H9 (cell line): ENCODE measurements around the gene TP53. TPM values are rescaled to one million over a fixed set of nuclear protein-coding genes. Genes with fewer than 3 reads are reported as not detected.

Source experiments
- DNase-seq: peaks from one replicate; pipeline ENCODE4 v3.0.0-alpha.2; 2017
- H2AFZ ChIP-seq: one replicate; pipeline ENCODE4 v1.6.1; 2013; ENCODE audit warnings: mild to moderate bottlenecking, low read length, control low read depth, moderate library complexity
- H2AK5ac ChIP-seq: 2 replicates; pipeline ENCODE4 v1.6.1; 2013; ENCODE audit warnings: low read length, control low read depth, mixed read lengths; ENCODE audit not compliant: insufficient read length
- H2BK120ac ChIP-seq: one replicate; pipeline ENCODE4 v1.6.1; 2013; ENCODE audit warnings: low read depth, mild to moderate bottlenecking, low read length, control low read depth, inconsistent platforms; ENCODE audit not compliant: poor library complexity, severe bottlenecking
- H2BK12ac ChIP-seq: 2 replicates; pipeline ENCODE4 v1.6.1; 2013; ENCODE audit warnings: low read length, control low read depth, mixed read lengths, low read depth; ENCODE audit not compliant: insufficient read length
- H2BK15ac ChIP-seq: 2 replicates; pipeline ENCODE4 v1.6.1; 2013; ENCODE audit warnings: low read depth, low read length, control low read depth
- H2BK20ac ChIP-seq: one replicate; pipeline ENCODE4 v1.6.1; 2013; ENCODE audit warnings: low read depth, mild to moderate bottlenecking, low read length, control low read depth, inconsistent platforms; ENCODE audit not compliant: poor library complexity, severe bottlenecking
- H2BK5ac ChIP-seq: 2 replicates; pipeline ENCODE4 v1.6.1; 2013; ENCODE audit warnings: low read length, control low read depth, mixed read lengths; ENCODE audit not compliant: insufficient read length
- H3K14ac ChIP-seq: 2 replicates; pipeline ENCODE4 v1.6.1; 2013; ENCODE audit warnings: low read length, control low read depth; ENCODE audit not compliant: insufficient read depth
- H3K18ac ChIP-seq: 2 replicates; pipeline ENCODE4 v1.6.1; 2013; ENCODE audit warnings: low read depth, mild to moderate bottlenecking, mixed read lengths, low read length, control low read depth; ENCODE audit not compliant: insufficient read length
- H3K23ac ChIP-seq: 2 replicates; pipeline ENCODE4 v1.6.1; 2013; ENCODE audit warnings: low read length, control low read depth, mixed read lengths, low read depth; ENCODE audit not compliant: insufficient read length
- H3K23me2 ChIP-seq: 2 replicates; pipeline ENCODE4 v1.6.1; 2013; ENCODE audit warnings: low read depth, mild to moderate bottlenecking, mixed read lengths, low read length, control low read depth; ENCODE audit not compliant: insufficient read length, poor library complexity, severe bottlenecking
- H3K27ac ChIP-seq: 2 replicates; pipeline ENCODE4 v1.5.1; 2013; ENCODE audit warnings: low read length, control low read depth, mixed read lengths, low read depth; ENCODE audit not compliant: insufficient read length
- H3K27me3 ChIP-seq: 2 replicates; pipeline ENCODE4 v1.6.1; 2013; ENCODE audit warnings: low read length, control low read depth, inconsistent platforms; ENCODE audit not compliant: insufficient read depth
- H3K4ac ChIP-seq: 2 replicates; pipeline ENCODE4 v1.6.1; 2013; ENCODE audit warnings: low read depth, mild to moderate bottlenecking, control low read depth, inconsistent platforms, low read length, moderate library complexity
- H3K4me1 ChIP-seq: 2 replicates; pipeline ENCODE4 v1.6.1; 2013; ENCODE audit warnings: low read length, control low read depth, inconsistent platforms; ENCODE audit not compliant: insufficient read depth
- H3K4me2 ChIP-seq: 2 replicates; pipeline ENCODE4 v1.6.1; 2013; ENCODE audit warnings: low read length, control low read depth, mixed read lengths; ENCODE audit not compliant: insufficient read length, insufficient read depth
- H3K56ac ChIP-seq: 2 replicates; pipeline ENCODE4 v1.6.1; 2013; ENCODE audit warnings: low read depth, mild to moderate bottlenecking, mixed read lengths, low read length, control low read depth; ENCODE audit not compliant: insufficient read length
- H3K79me1 ChIP-seq: 2 replicates; pipeline ENCODE4 v1.6.1; 2013; ENCODE audit warnings: low read depth, mild to moderate bottlenecking, moderate library complexity, low read length, control low read depth, inconsistent platforms; ENCODE audit not compliant: insufficient read depth, poor library complexity, severe bottlenecking
- H3K79me2 ChIP-seq: 2 replicates; pipeline ENCODE4 v1.6.1; 2013; ENCODE audit warnings: low read length, control low read depth, inconsistent platforms; ENCODE audit not compliant: insufficient read depth
- H3K9ac ChIP-seq: 2 replicates; pipeline ENCODE4 v1.6.1; 2013; ENCODE audit warnings: low read length, control low read depth, mixed read lengths; ENCODE audit not compliant: insufficient read length; ENCODE audit errors: extremely low read depth
- H3K9me3 ChIP-seq: one replicate; pipeline ENCODE4 v1.6.1; 2013; ENCODE audit warnings: low read depth, low read length, inconsistent platforms; ENCODE audit not compliant: control insufficient read depth
- H3T11ph ChIP-seq: one replicate; pipeline ENCODE4 v1.6.1; 2013; ENCODE audit warnings: mild to moderate bottlenecking, low read length, control low read depth, inconsistent platforms
- H4K20me1 ChIP-seq: one replicate; pipeline ENCODE4 v1.6.1; 2013; ENCODE audit not compliant: control insufficient read depth, insufficient read length, insufficient read depth
- H4K5ac ChIP-seq: 2 replicates; pipeline ENCODE4 v1.6.1; 2013; ENCODE audit warnings: low read depth, mild to moderate bottlenecking, mixed read lengths, low read length, control low read depth; ENCODE audit not compliant: insufficient read length
- H4K8ac ChIP-seq: replicated peaks from 2 replicates; pipeline ENCODE4 v1.6.1; 2013; ENCODE audit warnings: low read length, control low read depth, mixed read lengths, low read depth; ENCODE audit not compliant: insufficient read length
- H4K91ac ChIP-seq: 2 replicates; pipeline ENCODE4 v1.6.1; 2013; ENCODE audit warnings: low read depth, mild to moderate bottlenecking, moderate library complexity, mixed read lengths, low read length, control low read depth; ENCODE audit not compliant: insufficient read length
- H3K27ac Mint-ChIP-seq, 3 experiments: 2 replicates in 2 of 3; 3 replicates in 1 of 3; pipeline ENCODE4 v1.8.0; 2020 to 2021; ENCODE audit warnings: mixed read lengths in 3 of 3, mild to moderate bottlenecking in 1 of 3, moderate library complexity in 1 of 3
- H3K27me3 Mint-ChIP-seq: 2 replicates; pipeline ENCODE4 v1.8.0; 2021; ENCODE audit warnings: low read depth, mild to moderate bottlenecking, moderate library complexity, mixed read lengths
- H3K36me3 Mint-ChIP-seq, 3 experiments: 2 replicates in 2 of 3; 3 replicates in 1 of 3; pipeline ENCODE4 v1.8.0; 2020 to 2021; ENCODE audit warnings: low read depth in 3 of 3, mixed read lengths in 3 of 3; ENCODE audit not compliant: insufficient read depth in 1 of 3
- H3K4me1 Mint-ChIP-seq, 2 experiments: 2 replicates each; pipeline ENCODE4 v1.8.0; 2020; ENCODE audit warnings: mixed read lengths in 2 of 2
- H3K4me3 Mint-ChIP-seq, 2 experiments: 2 replicates in 1 of 2; 3 replicates in 1 of 2; pipeline ENCODE4 v1.8.0; 2020 to 2021; ENCODE audit warnings: mild to moderate bottlenecking in 2 of 2, mixed read lengths in 2 of 2, moderate library complexity in 1 of 2
- H3K9me3 Mint-ChIP-seq, 2 experiments: 2 replicates in 1 of 2; 3 replicates in 1 of 2; pipeline ENCODE4 v1.8.0; 2020; ENCODE audit warnings: mild to moderate bottlenecking in 2 of 2, mixed read lengths in 2 of 2, moderate library complexity in 1 of 2
- CTCF ChIP-seq: fragments of 200-600 bp; sonication (generic); conservative IDR thresholded peaks from 3 replicates; pipeline ENCODE4 v1.8.0; 2021; ENCODE audit warnings: antibody characterized with exemption, mild to moderate bottlenecking
- WGBS: extraction: QIAGEN DNeasy Blood & Tissue Kit; methylation state at CpG from one replicate; pipeline ENCODE4 v1.1.7; 2013; ENCODE audit warnings: missing lambda C conversion rate, low lambda C conversion rate, mixed read lengths; ENCODE audit not compliant: insufficient read length; ENCODE audit errors: extremely low coverage; 5-methylcytosine and 5-hydroxymethylcytosine counted together
- total RNA-seq: library from RNA; stranded (reverse); gene quantifications from 2 replicates; pipeline ENCODE4 v1.2.1, GENCODE V29; 2021

The TP53 gene
- total RNA-seq, 1 experiment from 2014 or later = 163 TPM

- H3K27ac Mint-ChIP-seq = no peak overlapping the region
- Histone ChIP-seq H4K20me1 (no peaks in the 10 kb centered on the region), H3K4ac (no peak overlapping the region), H3K4me2 (no peak overlapping the region), H3K56ac (no peak overlapping the region), H2BK15ac (no peak overlapping the region), H3T11ph (no peak overlapping the region), H2AK5ac (no peak overlapping the region), H3K27me3 (no peaks in the 10 kb centered on the region), H2BK120ac (no peak overlapping the region), H2AFZ (no peak overlapping the region), H4K5ac (no peak overlapping the region), H3K4me1 (no peaks in the 10 kb centered on the region), H4K91ac (no peak overlapping the region), H3K18ac (no peak overlapping the region), H2BK20ac (no peak overlapping the region), H3K9me3 (no peaks in the 10 kb centered on the region), H4K8ac (no peak overlapping the region), H3K23ac (no peak overlapping the region), H3K14ac (no peak overlapping the region), H2BK12ac (no peak overlapping the region), H3K79me1 (no peaks in the 10 kb centered on the region), H3K9ac (no peak overlapping the region), H3K27ac (no peak overlapping the region), H3K79me2 (no peaks in the 10 kb centered on the region), H3K23me2 (no peaks in the 10 kb centered on the region), H2BK5ac (no peak overlapping the region)
- H3K27me3 Mint-ChIP-seq = no peaks in the 10 kb centered on the region
- no peaks in the 10 kb centered on the region; a peak in 1 of 5 replicates for H3K9me3 Mint-ChIP-seq
- H3K4me3 Mint-ChIP-seq = no peak overlapping the region
- no peak for DNase-seq
- H3K36me3 Mint-ChIP-seq = peaks cover 18 to 42% (median 38%) of the 10 kb centered on the region in 3 experiments; a peak in 6 of 7 replicates
- H3K4me1 Mint-ChIP-seq = peaks cover 0 to 2% of the 10 kb centered on the region in 2 experiments; a peak in 2 of 4 replicates
- WGBS = no CpG with 5 or more reads among the region's 4 CpGs
- TF ChIP-seq CTCF = no peak
These were observed 10.7 kb upstream of the TP53 start for GRCh38 chr17:7697828-7698588.
